SIG-M5 (cell line): ENCODE measurements around the gene CHD5.

Experiments
- DNase-seq: peaks from one replicate; lab custom pipeline; 2025; lab: John Stamatoyannopoulos, UW

CHD5 gene

GRCh38 chr1:6174621-6175410 lies 5.3 kb downstream of the CHD5 start:
- no peak for DNase-seq

GRCh38 chr1:6172549-6172948 lies 7.6 kb downstream of the CHD5 start:
- no peak for DNase-seq

GRCh38 chr1:6171548-6172124 lies 8.5 kb downstream of the CHD5 start:
- no peak for DNase-seq

- DNase-seq = no peak
Measured at GRCh38 chr1:6170742-6171201, 9.3 kb downstream of the CHD5 start.

- no peak for DNase-seq
Measured at GRCh38 chr1:6170116-6170741, 9.9 kb downstream of the CHD5 start.

GRCh38 chr1:6168947-6169586 lies 11.1 kb downstream of the CHD5 start:
- no peak for DNase-seq

- no peak for DNase-seq
Measured at GRCh38 chr1:6167391-6168303, 12.5 kb downstream of the CHD5 start.

- DNase-seq = no peak
Measured at GRCh38 chr1:6166655-6167390, 13.3 kb downstream of the CHD5 start.

- DNase-seq = no peak
Measured at GRCh38 chr1:6166221-6166620, 13.9 kb downstream of the CHD5 start.

GRCh38 chr1:6165441-6165985 lies 14.6 kb downstream of the CHD5 start:
- no peak for DNase-seq

GRCh38 chr1:6165027-6165426 lies 15.1 kb downstream of the CHD5 start:
- DNase-seq = no peak

- DNase-seq = no peak
Measured at GRCh38 chr1:6163973-6164617, 16.0 kb downstream of the CHD5 start.

GRCh38 chr1:6163191-6163972 lies 16.7 kb downstream of the CHD5 start:
- DNase-seq = no peak

GRCh38 chr1:6162773-6163172 lies 17.3 kb downstream of the CHD5 start:
- no peak for DNase-seq

- DNase-seq = no peak
Measured at GRCh38 chr1:6162341-6162740, 17.8 kb downstream of the CHD5 start.

- DNase-seq = no peak
Measured at GRCh38 chr1:6158181-6158580, 21.9 kb downstream of the CHD5 start.

GRCh38 chr1:6157528-6158174 lies 22.5 kb downstream of the CHD5 start:
- DNase-seq = no peak

- DNase-seq = no peak
Measured at GRCh38 chr1:6157132-6157527, 23.0 kb downstream of the CHD5 start.
